ENCODE data around the gene MSGN1. TPM values are rescaled to one million over a fixed set of nuclear protein-coding genes. Genes with fewer than 3 reads are reported as not detected.

MSGN1 gene
- total RNA-seq, 4 donors from 2014 or later, result not detected

- in situ Hi-C loops (cut with MboI; ENCODE audit: low sequenced_read_pairs in 4 of 4) (no loop called here), intact Hi-C loops (cut with DNase I; ENCODE audit: low total_unique reads) (no loop called here)
- ATAC-seq, result no peak
- no peaks in the 10 kb centered on the region for H3K27me3 ChIP-seq
- H3K36me3 ChIP-seq, result no peaks in the 10 kb centered on the region
- no peaks in the 10 kb centered on the region for H3K9me3 ChIP-seq
- DNase-seq, result no peak
- no peaks in the 10 kb centered on the region for H3K4me1 ChIP-seq
- TF ChIP-seq POLR2A (IDR thresholded peaks at IDR 0.05), result no peak
- TF ChIP-seq, protein P1, sequence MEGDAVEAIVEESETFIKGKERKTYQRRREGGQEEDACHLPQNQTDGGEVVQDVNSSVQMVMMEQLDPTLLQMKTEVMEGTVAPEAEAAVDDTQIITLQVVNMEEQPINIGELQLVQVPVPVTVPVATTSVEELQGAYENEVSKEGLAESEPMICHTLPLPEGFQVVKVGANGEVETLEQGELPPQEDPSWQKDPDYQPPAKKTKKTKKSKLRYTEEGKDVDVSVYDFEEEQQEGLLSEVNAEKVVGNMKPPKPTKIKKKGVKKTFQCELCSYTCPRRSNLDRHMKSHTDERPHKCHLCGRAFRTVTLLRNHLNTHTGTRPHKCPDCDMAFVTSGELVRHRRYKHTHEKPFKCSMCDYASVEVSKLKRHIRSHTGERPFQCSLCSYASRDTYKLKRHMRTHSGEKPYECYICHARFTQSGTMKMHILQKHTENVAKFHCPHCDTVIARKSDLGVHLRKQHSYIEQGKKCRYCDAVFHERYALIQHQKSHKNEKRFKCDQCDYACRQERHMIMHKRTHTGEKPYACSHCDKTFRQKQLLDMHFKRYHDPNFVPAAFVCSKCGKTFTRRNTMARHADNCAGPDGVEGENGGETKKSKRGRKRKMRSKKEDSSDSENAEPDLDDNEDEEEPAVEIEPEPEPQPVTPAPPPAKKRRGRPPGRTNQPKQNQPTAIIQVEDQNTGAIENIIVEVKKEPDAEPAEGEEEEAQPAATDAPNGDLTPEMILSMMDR (IDR thresholded peaks at IDR 0.05 in 4 of 5, conservative IDR thresholded peaks at IDR 0.05 in 1 of 5), result no peak
- H3K27ac ChIP-seq, result peak overlapping the region in 2 of 4 donors; percentile 47 to 67
- no peak overlapping the region for H3K4me3 ChIP-seq
These were observed 1.7 kb upstream of the MSGN1 start for GRCh38 chr2:17814601-17815000.

- no peaks in the 10 kb centered on the region for H3K27me3 ChIP-seq
- intact Hi-C loops (cut with DNase I; ENCODE audit: low total_unique reads) (no loop called here), in situ Hi-C loops (cut with MboI; ENCODE audit: low sequenced_read_pairs in 4 of 4) (no loop called here)
- H3K4me3 ChIP-seq, result no peak overlapping the region
- TF ChIP-seq, protein P1 (IDR thresholded peaks at IDR 0.05 in 4 of 5, conservative IDR thresholded peaks at IDR 0.05 in 1 of 5), result no peak
- TF ChIP-seq POLR2A (IDR thresholded peaks at IDR 0.05), result no peak
- no peak for DNase-seq
- no peak overlapping the region for H3K27ac ChIP-seq
- no peaks in the 10 kb centered on the region for H3K36me3 ChIP-seq
- peaks cover 2 to 5% of the 10 kb centered on the region in 2 donors for H3K4me1 ChIP-seq
- no peak for ATAC-seq
- no peaks in the 10 kb centered on the region for H3K9me3 ChIP-seq
These were observed 634 bp upstream of the MSGN1 start for GRCh38 chr2:17815468-17816184.

- intact Hi-C loops (cut with DNase I; ENCODE audit: low total_unique reads) (no loop called here), in situ Hi-C loops (cut with MboI; ENCODE audit: low sequenced_read_pairs in 4 of 4) (no loop called here)
- H3K4me1 ChIP-seq, result peaks cover 26 to 27% of the 10 kb centered on the region in 2 donors
- ATAC-seq (no peak), DNase-seq (no peak)
- H3K27ac ChIP-seq, result no peak overlapping the region
- no peak for TF ChIP-seq POLR2A (IDR thresholded peaks at IDR 0.05)
- TF ChIP-seq, protein P1 (IDR thresholded peaks at IDR 0.05 in 4 of 5, conservative IDR thresholded peaks at IDR 0.05 in 1 of 5), result no peak
- H3K36me3 ChIP-seq, result no peaks in the 10 kb centered on the region
- H3K27me3 ChIP-seq, result no peaks in the 10 kb centered on the region
- no peaks in the 10 kb centered on the region for H3K9me3 ChIP-seq
- H3K4me3 ChIP-seq, result no peak overlapping the region
These were observed 2.1 kb downstream of the MSGN1 start for GRCh38 chr2:17818235-17818815.

DNA sequence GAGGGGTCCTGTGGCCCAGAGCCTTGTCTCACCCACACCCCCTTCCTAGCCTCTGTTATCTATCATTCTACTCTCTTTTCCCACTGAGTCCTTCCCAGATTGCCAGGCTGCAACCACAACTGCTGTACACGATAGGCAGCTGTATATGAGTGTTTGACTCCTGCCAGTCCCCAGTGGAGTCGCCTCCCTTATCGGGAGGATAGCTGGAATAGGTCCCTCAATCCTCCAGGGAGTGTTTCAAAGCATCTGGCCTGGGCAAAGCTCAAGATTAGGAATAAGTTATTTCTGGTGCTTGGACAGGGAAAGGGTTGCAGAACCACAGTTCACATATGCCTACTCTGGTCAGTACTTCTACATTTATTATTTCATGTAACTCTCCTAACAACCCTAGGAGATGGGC, 4.8 kb downstream of the MSGN1 start:
- Histone ChIP-seq H3K27me3 (no peaks in the 10 kb centered on the region), H3K9me3 (no peaks in the 10 kb centered on the region), H3K36me3 (no peaks in the 10 kb centered on the region), H3K4me3 (no peak overlapping the region), H3K4me1 (peaks cover 27 to 29% of the 10 kb centered on the region in 2 donors), H3K27ac (peak overlapping the region; percentile 73 to 86 (median 80))
- ATAC-seq (no peak), DNase-seq (no peak)
- in situ Hi-C loops (cut with MboI; ENCODE audit: low sequenced_read_pairs in 4 of 4), result loop anchor here in 1 of 4 donors (10.0 kb wide), 1 partner anchor 96 kb away; no protein-coding TSS in a partner anchor
- TF ChIP-seq, protein P1 (IDR thresholded peaks at IDR 0.05 in 4 of 5, conservative IDR thresholded peaks at IDR 0.05 in 1 of 5), result no peak
- intact Hi-C loops (cut with DNase I; ENCODE audit: low total_unique reads), result loop anchor here (5.0 kb wide), 1 partner anchor 34 kb away; no protein-coding TSS in a partner anchor

All from gastrocnemius medialis (tissue), 4 donors.